K562 (cell line): ENCODE data around the gene HKDC1. TPM values are rescaled to one million over a fixed set of nuclear protein-coding genes. Genes with fewer than 3 reads are reported as not detected.

Experiments
- ASH1L ChIP-seq: fragments of 450-650 bp; IDR thresholded peaks from 2 replicates; pipeline ENCODE4 v1.6.1; 2018; ENCODE audit warnings: borderline replicate concordance, mild to moderate bottlenecking, low read depth; ENCODE audit not compliant: partially characterized antibody
- CCAR2 ChIP-seq: fragments of 200-400 bp; formaldehyde crosslinking; IDR thresholded peaks from 2 replicates; pipeline ENCODE4 v1.6.1; 2017; ENCODE audit warnings: mild to moderate bottlenecking, low read depth, low read length
- COPS2 ChIP-seq: fragments of 450-650 bp; conservative IDR thresholded peaks from 2 replicates; pipeline ENCODE4 v1.6.1; 2016; ENCODE audit warnings: mild to moderate bottlenecking, moderate library complexity
- GABPA ChIP-seq: fragments of 200-800 bp; sonication (Bioruptor generic); conservative IDR thresholded peaks from 2 replicates; pipeline ENCODE4 v1.6.1; 2016; ENCODE audit warnings: low read depth, missing genetic modification characterization, missing compliant biosample characterization
- GABPB1 ChIP-seq: sonication (generic); formaldehyde crosslinking; IDR thresholded peaks from 2 replicates; pipeline ENCODE4 v1.8.0; 2022; ENCODE audit warnings: mild to moderate bottlenecking, missing genetic modification reagents
- HMBOX1 ChIP-seq: sonication (generic); IDR thresholded peaks from 2 replicates; pipeline ENCODE4 v1.6.1; 2016
- MTA3 ChIP-seq: fragments of 450-650 bp; formaldehyde crosslinking; IDR thresholded peaks from 2 replicates; pipeline ENCODE4 v1.6.1; 2017; ENCODE audit warnings: mild to moderate bottlenecking, borderline replicate concordance
- NCOA4 ChIP-seq: fragments of 450-650 bp; IDR thresholded peaks from 2 replicates; pipeline ENCODE4 v1.6.1; 2018; ENCODE audit warnings: mild to moderate bottlenecking; ENCODE audit not compliant: partially characterized antibody
- PHTF2 ChIP-seq: fragments of 250-450 bp; sonication (Bioruptor Pico); IDR thresholded peaks from 2 replicates; pipeline ENCODE4 v1.5.0; 2021; ENCODE audit warnings: mild to moderate bottlenecking
- SOX6 ChIP-seq: fragments of 450-650 bp; IDR thresholded peaks from 2 replicates; pipeline ENCODE4 v1.6.1; 2014; ENCODE audit warnings: mild to moderate bottlenecking
- STAT5A ChIP-seq: IDR thresholded peaks from 2 replicates; pipeline ENCODE4 v1.6.1; 2012; ENCODE audit warnings: low read length, inconsistent platforms, borderline replicate concordance
- TAF1 ChIP-seq: IDR thresholded peaks from 2 replicates; pipeline ENCODE4 v1.6.1; 2011; ENCODE audit warnings: mild to moderate bottlenecking, low read length, moderate library complexity; ENCODE audit not compliant: insufficient read depth, control insufficient read depth, severe bottlenecking; ENCODE audit errors: extremely low read depth
- TEAD4 ChIP-seq, 2 experiments: sonication (generic) in 1 of 2; formaldehyde crosslinking in 1 of 2; IDR thresholded peaks; 2 replicates each; pipeline versions ENCODE4 v1.6.1 to v1.8.0; 2012 to 2022; ENCODE audit warnings: borderline replicate concordance in 1 of 2, inconsistent platforms in 1 of 2, low read length in 1 of 2, mild to moderate bottlenecking in 1 of 2, missing genetic modification reagents in 1 of 2
- TRIM25 ChIP-seq: fragments of 450-650 bp; IDR thresholded peaks from 2 replicates; pipeline ENCODE4 v1.7.0; 2016; ENCODE audit warnings: borderline replicate concordance
- ZNF324 ChIP-seq: fragments of 250-450 bp; sonication (Bioruptor Pico); IDR thresholded peaks from 2 replicates; pipeline ENCODE4 v1.4.0; 2020; ENCODE audit warnings: mild to moderate bottlenecking
- ZNF354B ChIP-seq: fragments of 250-450 bp; sonication (Bioruptor Pico); IDR thresholded peaks from 2 replicates; pipeline ENCODE4 v1.4.0; 2020
- ZNF407 ChIP-seq: fragments of 450-650 bp; IDR thresholded peaks from 2 replicates; pipeline ENCODE4 v1.6.1; 2016; ENCODE audit warnings: low read depth
- polyA plus RNA-seq, 8 experiments: library from polyadenylated mRNA; depleted of rRNA in 4 of 8; stranded (reverse) in 5 of 8; unstranded in 3 of 8; fragments of >200 nt; fragmentation: Nextera tagmentation in 2 of 8; fragmentation: Illumina TruSeq in 1 of 8; extraction: Ambion mirVana in 2 of 8; extraction: Trizol in 1 of 8; gene quantifications; 2 replicates each; pipeline versions ENCODE4 v1.2.1 to v1.2.3, GENCODE V29; 2011 to 2014; ENCODE audit warnings: inconsistent platforms in 1 of 8, missing spikeins in 1 of 8
- total RNA-seq, 7 experiments: library from RNA; depleted of rRNA in 6 of 7; stranded (reverse); fragments of >200 nt in 6 of 7; fragmentation: Illumina TruSeq in 2 of 7; extraction: Trizol in 2 of 7; gene quantifications; 2 replicates each; pipeline versions ENCODE4 v1.2.1 to v1.2.3, GENCODE V29; 2011 to 2021; ENCODE audit warnings: low replicate concordance in 1 of 7

HKDC1 gene
- total and polyA plus RNA-seq, 9 of the 15 experiments (the other 6 are each of a cell fraction or from before 2014, with no cell fraction given) = 0.04 to 0.22 (median 0.11) TPM; not detected in 5

- TF ChIP-seq ZNF407 (peak; percentile 67; the same call in 1 of the 2 replicates), GABPB1 (CRISPR knock-in tag) (peak; percentile 45; the same call in 1 of the 2 replicates), TEAD4 (IDR thresholded peaks at IDR 0.05; ENCODE audit: low read length) (peak; percentile 91), TEAD4 (CRISPR knock-in tag; IDR thresholded peaks at IDR 0.05; ENCODE audit: borderline replicate concordance) (no peak), NCOA4 (peak; percentile 66), SOX6 (peak; percentile 89), TAF1 (peak; percentile 86), TRIM25 (peak; percentile 96; the same call in 1 of the 2 replicates), COPS2 (no peak), MTA3 (peak; percentile 93), ZNF354B (CRISPR knock-in tag) (0 out of 2 replicates have a peak, but pooled peaks have one; percentile 26), STAT5A (peak; percentile 86), GABPA (tag) (peak; percentile 30; the same call in 1 of the 2 replicates), CCAR2 (no peak), ZNF324 (CRISPR knock-in tag) (peak; percentile 63; the same call in 1 of the 2 replicates), ASH1L (peak; percentile 55), PHTF2 (CRISPR knock-in tag) (peak; percentile 43; the same call in 1 of the 2 replicates), HMBOX1 (peak; percentile 90)
These were observed 95.6 kb downstream of the HKDC1 start (continued) for GRCh38 chr10:69315610-69316312.
